ENCODE measurements around the gene ALDH16A1. TPM values are rescaled to one million over a fixed set of nuclear protein-coding genes. Genes with fewer than 3 reads are reported as not detected.

ALDH16A1 gene
- polyA plus RNA-seq (ENCODE audit: insufficient read length in 3 of 3), result 10 to 100 TPM; 14.5 to 15.0 (median 14.8) TPM

DNA sequence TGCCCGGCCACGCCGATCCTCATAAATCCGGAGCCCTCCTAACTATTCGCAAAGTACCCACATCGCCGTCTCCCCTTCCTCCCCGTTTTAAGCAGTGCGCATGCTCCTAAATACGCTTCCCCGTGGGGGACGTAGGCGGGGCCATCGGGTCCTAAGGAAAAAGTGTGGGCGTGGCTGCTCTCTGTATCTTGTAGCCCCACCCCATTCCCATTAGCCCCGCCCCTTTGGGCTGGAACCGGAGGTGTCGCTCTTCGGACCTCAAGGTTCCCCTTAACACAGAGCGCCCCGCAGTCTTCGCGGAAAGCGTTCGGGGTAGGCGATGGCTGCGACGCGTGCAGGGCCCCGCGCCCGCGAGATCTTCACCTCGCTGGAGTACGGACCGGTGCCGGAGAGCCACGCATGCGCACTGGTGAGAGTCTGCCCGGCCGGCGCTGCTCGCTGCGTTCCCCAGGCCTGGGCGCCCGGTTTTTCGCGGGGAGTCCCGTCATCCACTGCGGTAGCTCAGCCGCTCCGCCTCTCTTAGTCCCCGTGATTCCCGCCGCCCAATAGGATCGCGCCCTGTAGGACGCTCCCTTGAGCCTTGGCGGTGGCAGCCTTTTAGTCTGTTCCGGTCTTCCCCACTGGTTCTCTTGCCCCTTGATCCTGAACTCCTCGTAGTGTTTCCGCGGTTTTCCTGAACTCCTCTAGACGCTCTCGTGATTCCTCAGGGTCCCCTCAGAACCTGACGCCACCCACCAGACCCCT is at the start of gene ALDH16A1:
ALDH16A1 (plus strand) TSS at position 213 of the 744 bp plus-strand sequence; CDS start at position 320, 107 bp downstream.
- DNase-seq (ENCODE audit: low read depth in 3 of 3, low spot score in 2 of 3), result peak; percentile 91 to 95 (median 94)

- no peak for DNase-seq (ENCODE audit: low read depth in 3 of 3, low spot score in 2 of 3)
Measured at GRCh38 chr19:49403404-49404187, 49.4 kb upstream of the ALDH16A1 start.

GRCh38 chr19:49407079-49407478 is 45.9 kb upstream of the ALDH16A1 start:
- DNase-seq (ENCODE audit: low read depth in 3 of 3, low spot score in 2 of 3), result no peak

DNA sequence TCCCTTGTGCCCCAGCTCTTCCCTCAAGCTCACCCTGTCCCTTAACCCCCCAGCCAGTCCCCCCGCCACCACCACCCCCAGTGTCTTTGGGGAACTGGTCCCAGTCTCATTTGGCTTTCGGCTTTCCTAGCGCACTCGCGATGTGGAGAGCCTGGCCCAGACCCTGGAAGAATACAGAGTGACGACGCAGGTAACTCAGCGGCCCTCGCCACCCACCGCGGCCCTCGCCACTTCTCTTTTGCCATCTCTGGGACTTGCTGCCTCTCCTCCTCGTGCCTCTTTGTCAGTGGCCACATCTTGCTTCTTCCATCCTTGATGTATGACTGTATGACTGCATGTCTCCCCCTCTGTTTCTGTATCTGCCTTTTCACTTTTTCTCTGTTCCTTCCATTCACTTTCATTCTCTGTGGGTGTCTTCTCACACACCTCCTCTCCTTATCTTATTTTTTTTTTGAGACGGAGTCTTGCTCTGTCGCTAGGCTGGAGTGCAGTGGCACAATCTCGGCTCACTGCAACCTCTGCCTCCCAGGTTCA is 45.5 kb upstream of the ALDH16A1 start:
- no peak for DNase-seq (ENCODE audit: low read depth in 3 of 3, low spot score in 2 of 3)

GRCh38 chr19:49408816-49409440 is 44.1 kb upstream of the ALDH16A1 start:
- DNase-seq (ENCODE audit: low read depth in 3 of 3, low spot score in 2 of 3), result no peak

DNA sequence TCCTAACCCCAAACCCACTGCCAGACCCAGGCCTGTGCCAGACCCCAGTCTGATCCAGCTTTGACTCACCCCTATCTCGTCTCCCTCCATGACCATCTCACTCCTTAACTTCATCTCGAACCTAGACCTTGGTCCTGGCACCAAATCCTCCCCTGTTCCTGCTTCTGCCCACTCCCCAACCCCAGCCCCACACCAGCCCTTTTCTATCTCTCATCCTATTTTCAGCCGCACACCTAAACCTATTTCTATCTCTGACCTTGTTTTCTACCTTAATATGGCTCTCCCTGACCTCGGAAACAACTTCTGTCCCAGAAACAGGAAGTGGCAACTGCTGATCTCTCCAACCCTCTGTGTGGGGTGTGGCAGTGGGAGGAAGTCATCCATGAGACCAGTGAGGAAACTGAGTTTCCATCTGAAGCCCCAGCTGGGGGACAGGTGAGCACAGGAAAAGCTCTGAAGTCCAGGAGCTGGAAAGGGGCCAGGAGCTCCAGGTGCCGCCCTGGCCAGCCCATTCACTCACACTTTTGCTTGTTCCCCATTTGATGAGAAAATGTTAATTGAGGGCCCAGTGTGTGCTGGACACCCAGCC is 43.5 kb upstream of the ALDH16A1 start:
- no peak for DNase-seq (ENCODE audit: low read depth in 3 of 3, low spot score in 2 of 3)

DNA sequence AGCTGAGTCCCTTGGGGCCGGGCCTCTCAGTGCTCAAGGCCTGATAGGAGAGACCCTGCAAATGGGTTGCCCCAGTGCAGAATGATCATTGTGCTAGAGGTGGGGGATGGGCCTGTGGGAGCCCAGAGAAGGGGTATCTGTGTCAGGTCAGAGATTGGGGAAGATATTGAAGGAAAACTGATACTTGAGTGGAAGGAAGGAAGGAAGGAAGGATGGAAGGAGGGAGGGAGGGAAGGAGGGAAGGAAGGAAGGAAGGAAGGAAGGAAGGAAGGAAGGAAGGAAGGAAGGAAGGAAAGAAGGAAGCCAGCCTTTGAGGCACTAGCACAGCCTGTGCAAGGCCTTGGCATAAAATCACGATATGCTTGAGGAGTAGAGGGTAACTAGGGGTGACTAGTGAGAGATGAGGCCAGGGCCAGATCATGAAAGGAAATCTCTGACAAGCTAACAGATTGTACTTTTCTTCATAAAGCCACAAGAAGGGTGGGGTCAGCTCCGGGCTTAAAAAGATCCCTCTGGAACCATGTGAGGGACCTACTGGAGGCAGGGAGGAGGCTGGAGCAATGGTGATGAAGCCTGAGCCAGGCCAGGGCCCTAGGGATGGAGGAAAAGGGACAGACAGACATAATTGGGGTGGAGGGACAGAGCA is 41.2 kb upstream of the ALDH16A1 start:
- no peak for DNase-seq (ENCODE audit: low read depth in 3 of 3, low spot score in 2 of 3)

GRCh38 chr19:49413348-49413747 is 39.7 kb upstream of the ALDH16A1 start:
- peak; percentile 57 to 74 (median 65) for DNase-seq (ENCODE audit: low read depth in 3 of 3, low spot score in 2 of 3)

- no peak for DNase-seq (ENCODE audit: low read depth in 3 of 3, low spot score in 2 of 3)
Measured at GRCh38 chr19:49414256-49414655, 38.8 kb upstream of the ALDH16A1 start.

DNA sequence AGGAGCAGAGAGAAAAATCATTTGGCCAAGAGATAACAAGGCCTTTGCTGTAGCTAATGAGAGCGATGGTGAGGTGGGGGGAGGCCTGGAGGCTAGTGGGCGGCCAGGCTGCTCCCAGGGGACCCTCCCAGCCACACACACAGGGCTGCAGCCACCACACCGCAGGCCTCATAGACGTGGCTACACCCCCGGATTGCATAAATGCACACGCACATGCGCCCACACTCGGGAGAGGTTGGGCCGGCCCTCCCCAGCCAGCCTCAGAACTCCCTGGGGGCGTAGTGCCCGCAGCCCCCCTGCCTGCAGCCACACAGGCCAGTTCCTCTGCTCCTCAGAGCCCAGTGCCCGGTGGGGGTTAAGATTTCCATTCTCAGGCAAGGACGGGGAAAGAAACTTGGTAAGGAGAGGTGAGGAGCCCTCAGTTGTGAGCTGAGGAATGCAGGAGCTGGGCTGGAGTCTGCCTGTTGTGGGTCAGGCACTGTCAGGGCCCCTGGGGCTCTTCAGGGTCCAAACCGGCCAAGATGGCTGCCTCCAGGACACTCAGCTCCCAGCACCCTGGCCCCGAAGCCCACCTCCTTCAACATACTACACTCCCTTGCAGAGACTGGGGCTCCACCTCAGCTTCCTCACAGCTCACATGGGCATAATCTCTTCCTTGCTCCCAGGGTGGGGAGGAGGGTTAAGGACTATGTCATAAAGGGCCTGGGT is 37.8 kb upstream of the ALDH16A1 start:
- no peak for DNase-seq (ENCODE audit: low read depth in 3 of 3, low spot score in 2 of 3)

DNA sequence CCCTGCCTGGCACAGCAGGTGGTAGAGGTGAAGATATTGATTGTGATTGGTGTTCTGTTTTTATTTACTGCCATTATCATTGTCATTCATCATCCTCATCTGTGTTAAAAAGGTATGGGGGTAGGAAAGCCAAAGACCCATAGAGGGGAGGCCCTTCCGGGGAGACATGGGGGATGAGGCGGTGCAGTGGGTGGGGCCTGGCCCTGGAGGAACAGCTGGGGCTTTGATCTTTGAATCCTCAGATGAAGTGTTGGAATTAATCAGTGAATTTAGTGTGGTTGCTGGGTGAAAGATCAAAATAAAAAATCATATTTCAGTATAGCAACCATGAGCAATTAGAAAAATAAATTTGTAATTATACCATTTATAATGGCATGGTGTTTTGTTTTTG is 37.2 kb upstream of the ALDH16A1 start:
- DNase-seq (ENCODE audit: low read depth in 3 of 3, low spot score in 2 of 3), result no peak

DNA sequence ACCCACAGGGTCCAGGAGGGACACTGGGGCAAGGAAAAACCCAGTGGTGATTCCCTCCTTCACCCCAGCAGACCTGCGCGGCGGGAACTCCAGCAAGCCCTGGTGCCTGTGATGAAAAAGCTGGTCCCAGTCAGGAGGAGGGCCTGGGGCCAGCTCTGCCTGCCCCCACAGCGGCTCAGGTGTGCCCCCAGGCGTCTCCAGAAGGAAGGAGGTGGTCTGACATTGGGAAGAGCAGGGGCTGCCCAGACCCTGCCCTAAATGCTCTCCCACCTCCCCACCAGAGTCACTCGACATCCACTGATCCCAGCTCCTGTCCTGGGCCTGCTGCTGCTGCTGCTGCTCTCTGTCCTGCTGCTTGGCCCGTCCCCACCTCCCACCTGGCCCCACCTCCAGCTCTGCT is 35.9 kb upstream of the ALDH16A1 start:
- DNase-seq (ENCODE audit: low read depth in 3 of 3, low spot score in 2 of 3), result no peak

DNA sequence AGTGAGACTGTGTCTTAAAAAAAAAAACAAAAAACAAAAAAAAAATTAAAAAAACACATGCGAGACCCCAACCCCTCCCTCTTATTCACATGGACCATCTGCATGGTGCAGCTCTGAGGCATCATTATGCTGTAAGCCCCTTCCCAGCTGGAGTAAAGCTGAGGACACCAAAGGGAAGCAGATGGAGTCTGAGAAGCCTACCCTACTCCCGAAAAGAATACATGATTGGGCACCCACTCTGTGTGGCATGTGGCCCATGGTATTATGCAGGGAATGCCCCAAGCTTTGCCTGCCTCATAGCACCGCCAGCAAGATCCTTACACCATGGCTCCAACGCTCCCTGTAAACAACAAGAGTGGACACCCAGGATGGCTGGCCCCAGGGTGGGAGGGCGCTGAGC is 34.5 kb upstream of the ALDH16A1 start:
- no peak for DNase-seq (ENCODE audit: low read depth in 3 of 3, low spot score in 2 of 3)

GRCh38 chr19:49419173-49419572 is 33.9 kb upstream of the ALDH16A1 start:
- no peak for DNase-seq (ENCODE audit: low read depth in 3 of 3, low spot score in 2 of 3)

- no peak for DNase-seq (ENCODE audit: low read depth in 3 of 3, low spot score in 2 of 3)
Measured at GRCh38 chr19:49420227-49420626, 32.8 kb upstream of the ALDH16A1 start.

GRCh38 chr19:49421039-49421877 is 31.8 kb upstream of the ALDH16A1 start:
- DNase-seq (ENCODE audit: low read depth in 3 of 3, low spot score in 2 of 3), result peak in 1 of 3 donors; percentile 66

- no peak for DNase-seq (ENCODE audit: low read depth in 3 of 3, low spot score in 2 of 3)
Measured at GRCh38 chr19:49421878-49422202, 31.2 kb upstream of the ALDH16A1 start.

- DNase-seq (ENCODE audit: low read depth in 3 of 3, low spot score in 2 of 3), result no peak
Measured at GRCh38 chr19:49422407-49423070, 30.5 kb upstream of the ALDH16A1 start.

Data from right renal cortex interstitium (tissue), 3 donors.